ENCODE measurements around the gene SLC9A3.

DNA sequence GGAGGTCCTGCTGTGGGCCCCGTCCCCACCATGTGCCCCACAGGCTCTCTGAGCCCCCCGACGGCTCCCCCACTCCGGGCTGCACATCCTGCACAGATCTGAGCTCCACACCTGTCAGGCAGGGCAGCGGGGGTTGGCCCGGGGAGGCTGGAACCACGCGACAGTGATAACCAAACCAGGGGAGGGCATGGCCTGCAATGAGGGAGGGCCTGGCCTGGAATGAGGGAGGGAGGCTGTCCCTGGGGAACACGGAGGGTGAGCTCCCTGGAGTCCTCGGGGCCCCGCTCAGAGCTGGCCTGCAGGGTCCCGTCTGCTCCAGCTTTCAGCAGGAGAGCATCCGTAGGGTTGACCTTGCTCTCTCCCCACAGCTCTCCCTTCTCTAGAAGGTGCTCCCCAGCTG lies 30.5 kb downstream of the SLC9A3 start:
- TF ChIP-seq, protein P1, sequence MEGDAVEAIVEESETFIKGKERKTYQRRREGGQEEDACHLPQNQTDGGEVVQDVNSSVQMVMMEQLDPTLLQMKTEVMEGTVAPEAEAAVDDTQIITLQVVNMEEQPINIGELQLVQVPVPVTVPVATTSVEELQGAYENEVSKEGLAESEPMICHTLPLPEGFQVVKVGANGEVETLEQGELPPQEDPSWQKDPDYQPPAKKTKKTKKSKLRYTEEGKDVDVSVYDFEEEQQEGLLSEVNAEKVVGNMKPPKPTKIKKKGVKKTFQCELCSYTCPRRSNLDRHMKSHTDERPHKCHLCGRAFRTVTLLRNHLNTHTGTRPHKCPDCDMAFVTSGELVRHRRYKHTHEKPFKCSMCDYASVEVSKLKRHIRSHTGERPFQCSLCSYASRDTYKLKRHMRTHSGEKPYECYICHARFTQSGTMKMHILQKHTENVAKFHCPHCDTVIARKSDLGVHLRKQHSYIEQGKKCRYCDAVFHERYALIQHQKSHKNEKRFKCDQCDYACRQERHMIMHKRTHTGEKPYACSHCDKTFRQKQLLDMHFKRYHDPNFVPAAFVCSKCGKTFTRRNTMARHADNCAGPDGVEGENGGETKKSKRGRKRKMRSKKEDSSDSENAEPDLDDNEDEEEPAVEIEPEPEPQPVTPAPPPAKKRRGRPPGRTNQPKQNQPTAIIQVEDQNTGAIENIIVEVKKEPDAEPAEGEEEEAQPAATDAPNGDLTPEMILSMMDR (IDR thresholded peaks at IDR 0.05): no peak
- TF ChIP-seq POLR2A (IDR thresholded peaks at IDR 0.05): no peak

Measured in esophagus squamous epithelium (tissue), 4 donors.